ENCODE results near the gene LRRC71. TPM values are rescaled to one million over a fixed set of nuclear protein-coding genes. Genes with fewer than 3 reads are reported as not detected.

LRRC71 gene
- total and polyA plus RNA-seq, 2 experiments from 2014 or later: 0.24 TPM; not detected in 1

- TF ChIP-seq ZNF462 (CRISPR knock-in tag; IDR thresholded peaks at IDR 0.05): no peak
- TF ChIP-seq STAT1 (IDR thresholded peaks at IDR 0.05; ENCODE audit: unreplicated experiment): no peak
- TF ChIP-seq JUNB (IDR thresholded peaks at IDR 0.05; ENCODE audit: unreplicated experiment): no peak
- no peak for TF ChIP-seq REST (IDR thresholded peaks at IDR 0.05; ENCODE audit: unreplicated experiment)
These were observed 30.9 kb downstream of the LRRC71 start (continued) for GRCh38 chr1:156951371-156951770.

DNA sequence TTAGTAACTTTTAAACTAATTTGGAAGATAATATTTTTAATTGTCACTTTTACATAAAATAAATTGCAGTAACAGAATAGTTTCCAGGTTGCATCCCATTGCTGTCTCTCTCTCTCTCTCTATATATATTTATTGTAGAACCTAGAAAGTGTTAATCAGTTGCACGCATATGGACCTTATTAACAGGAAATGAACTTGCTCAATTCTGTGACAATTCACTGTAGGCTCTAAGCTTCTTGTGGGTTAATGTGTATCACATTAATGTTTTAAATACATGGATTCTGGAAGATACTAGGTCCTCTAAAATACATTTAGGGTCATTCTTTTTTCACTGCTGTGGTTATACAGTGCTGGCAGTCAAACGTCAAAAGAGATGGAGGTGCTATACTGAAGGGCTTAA lies 33.1 kb downstream of the LRRC71 start:
- Mint-ChIP-seq H3K36me3 (ENCODE audit: low read depth) (peaks cover 56% of the 10 kb centered on the region), H3K27me3 (ENCODE audit: insufficient read depth, low read depth, poor library complexity) (peaks cover 5% of the 10 kb centered on the region), H3K9me3 (no peaks in the 10 kb centered on the region), H3K4me3 (no peak overlapping the region), H3K4me1 (peaks cover 8% of the 10 kb centered on the region), H3K27ac (no peak overlapping the region)
- Histone ChIP-seq H3F3A (replicated peaks; ENCODE audit: low read depth) (no peaks in the 10 kb centered on the region), H2AFZ (no peak overlapping the region), H3K9me2 (ENCODE audit: insufficient read depth) (no peaks in the 10 kb centered on the region), H3K4me1 (ENCODE audit: insufficient read depth) (no peaks in the 10 kb centered on the region), H3K27me3 (ENCODE audit: insufficient read depth) (no peaks in the 10 kb centered on the region), H4K20me1 (replicated peaks; ENCODE audit: insufficient read depth) (no peaks in the 10 kb centered on the region; the same call in 1 of the 2 replicates), H3K4me3 (no peak overlapping the region), H3K79me2 (replicated peaks; ENCODE audit: insufficient read depth) (no peaks in the 10 kb centered on the region), H3K4me2 (no peak overlapping the region), H3K36me3 (ENCODE audit: insufficient read depth) (peaks cover 9% of the 10 kb centered on the region), H3K27ac (ENCODE audit: low read depth) (no peak overlapping the region)
- no peak for ATAC-seq
- no peak for DNase-seq (ENCODE audit: low spot score)
- TF ChIP-seq STAT1 (IDR thresholded peaks at IDR 0.05; ENCODE audit: unreplicated experiment) (no peak), ZNF331 (CRISPR knock-in tag; IDR thresholded peaks at IDR 0.05; ENCODE audit: low read depth) (no peak), JUNB (IDR thresholded peaks at IDR 0.05; ENCODE audit: unreplicated experiment) (no peak), NANOG (IDR thresholded peaks at IDR 0.05; ENCODE audit: borderline replicate concordance) (no peak), POLR2AphosphoS5 (IDR thresholded peaks at IDR 0.05; ENCODE audit: low read depth) (no peak)
- TF ChIP-seq, protein P1, sequence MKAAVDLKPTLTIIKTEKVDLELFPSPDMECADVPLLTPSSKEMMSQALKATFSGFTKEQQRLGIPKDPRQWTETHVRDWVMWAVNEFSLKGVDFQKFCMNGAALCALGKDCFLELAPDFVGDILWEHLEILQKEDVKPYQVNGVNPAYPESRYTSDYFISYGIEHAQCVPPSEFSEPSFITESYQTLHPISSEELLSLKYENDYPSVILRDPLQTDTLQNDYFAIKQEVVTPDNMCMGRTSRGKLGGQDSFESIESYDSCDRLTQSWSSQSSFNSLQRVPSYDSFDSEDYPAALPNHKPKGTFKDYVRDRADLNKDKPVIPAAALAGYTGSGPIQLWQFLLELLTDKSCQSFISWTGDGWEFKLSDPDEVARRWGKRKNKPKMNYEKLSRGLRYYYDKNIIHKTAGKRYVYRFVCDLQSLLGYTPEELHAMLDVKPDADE (IDR thresholded peaks at IDR 0.05): no peak
- TF ChIP-seq, protein P2, sequence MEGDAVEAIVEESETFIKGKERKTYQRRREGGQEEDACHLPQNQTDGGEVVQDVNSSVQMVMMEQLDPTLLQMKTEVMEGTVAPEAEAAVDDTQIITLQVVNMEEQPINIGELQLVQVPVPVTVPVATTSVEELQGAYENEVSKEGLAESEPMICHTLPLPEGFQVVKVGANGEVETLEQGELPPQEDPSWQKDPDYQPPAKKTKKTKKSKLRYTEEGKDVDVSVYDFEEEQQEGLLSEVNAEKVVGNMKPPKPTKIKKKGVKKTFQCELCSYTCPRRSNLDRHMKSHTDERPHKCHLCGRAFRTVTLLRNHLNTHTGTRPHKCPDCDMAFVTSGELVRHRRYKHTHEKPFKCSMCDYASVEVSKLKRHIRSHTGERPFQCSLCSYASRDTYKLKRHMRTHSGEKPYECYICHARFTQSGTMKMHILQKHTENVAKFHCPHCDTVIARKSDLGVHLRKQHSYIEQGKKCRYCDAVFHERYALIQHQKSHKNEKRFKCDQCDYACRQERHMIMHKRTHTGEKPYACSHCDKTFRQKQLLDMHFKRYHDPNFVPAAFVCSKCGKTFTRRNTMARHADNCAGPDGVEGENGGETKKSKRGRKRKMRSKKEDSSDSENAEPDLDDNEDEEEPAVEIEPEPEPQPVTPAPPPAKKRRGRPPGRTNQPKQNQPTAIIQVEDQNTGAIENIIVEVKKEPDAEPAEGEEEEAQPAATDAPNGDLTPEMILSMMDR (conservative IDR thresholded peaks at IDR 0.05; ENCODE audit: low read depth in 2 of 2): no peak

All from GM23338 (cell line).